Measurements from ENCODE around the gene MBNL1.

Gene MBNL1

GRCh38 chr3:152499791-152500385 is 231.2 kb downstream of the MBNL1 start:
- no peak for DNase-seq

GRCh38 chr3:152505926-152506325 is 237.2 kb downstream of the MBNL1 start:
- DNase-seq = no peak

- no peak for DNase-seq
Observed at GRCh38 chr3:152508705-152509104, 240.0 kb downstream of the MBNL1 start.

GRCh38 chr3:152511904-152512303 is 243.2 kb downstream of the MBNL1 start:
- DNase-seq = no peak

- DNase-seq = no peak
Observed at GRCh38 chr3:152513301-152513960, 244.7 kb downstream of the MBNL1 start.
